HG03175 (cell line): ENCODE results near the gene TNFRSF25.
"Not testable (repeated sequence)": the region's sequence is repeated elsewhere in the genome, so short reads cannot be mapped to it uniquely, and the experiment has no call there.

Experiments used
- ATAC-seq: cut with Tn5 transposase; IDR thresholded peaks from one replicate; pipeline ENCODE4 v1.9.1; 2021; ENCODE audit warnings: mild to moderate bottlenecking, moderate library complexity; ENCODE audit not compliant: unreplicated experiment

Gene TNFRSF25

DNA sequence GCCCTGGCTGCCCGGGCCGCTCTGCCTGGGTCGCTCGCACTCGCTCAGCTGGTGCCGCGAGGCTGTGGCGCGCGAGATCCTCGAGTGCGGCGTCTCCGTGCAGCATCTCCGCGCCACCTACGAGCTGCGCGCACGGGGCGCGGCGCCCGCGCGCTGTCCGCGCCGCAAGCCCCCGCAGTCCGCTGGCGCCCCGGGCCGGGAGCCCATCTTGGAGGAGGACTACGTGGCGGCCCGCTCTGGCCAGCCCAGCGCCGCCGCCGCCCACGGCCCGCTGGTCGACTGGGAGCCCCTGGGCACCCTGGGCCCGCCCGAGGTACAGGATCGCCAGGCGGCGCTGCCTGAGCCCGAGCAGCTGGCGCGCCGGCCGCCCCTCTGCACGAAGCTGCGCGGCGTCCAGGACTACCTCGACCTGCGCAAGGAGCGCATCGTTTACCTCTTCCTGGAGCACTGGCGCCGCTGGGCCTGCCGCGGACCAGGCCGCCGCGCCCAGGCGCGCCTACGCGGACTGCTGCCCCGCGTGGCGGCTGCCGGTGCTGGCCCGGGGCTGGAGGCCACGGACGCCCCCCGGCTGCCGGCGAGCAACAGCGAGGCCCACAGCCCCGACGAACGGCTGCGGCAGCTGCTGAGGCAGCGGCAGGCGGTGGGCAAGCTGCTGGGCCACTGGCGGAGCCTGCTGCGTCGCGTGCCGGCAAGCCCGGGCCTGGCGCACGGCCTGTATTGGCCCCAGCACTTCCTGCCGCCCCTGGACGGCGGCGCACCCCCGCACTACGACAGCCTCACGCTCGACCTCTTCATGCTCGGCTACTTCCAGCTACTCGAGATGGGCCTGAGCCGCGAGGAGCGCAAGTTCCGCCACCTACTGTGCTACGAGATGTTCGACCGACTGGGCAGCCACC is 10.9 kb downstream of the TNFRSF25 start:
- no peak for ATAC-seq

- not testable (repeated sequence) for ATAC-seq
Measured at GRCh38 chr1:6453895-6454855, 11.8 kb downstream of the TNFRSF25 start.

DNA sequence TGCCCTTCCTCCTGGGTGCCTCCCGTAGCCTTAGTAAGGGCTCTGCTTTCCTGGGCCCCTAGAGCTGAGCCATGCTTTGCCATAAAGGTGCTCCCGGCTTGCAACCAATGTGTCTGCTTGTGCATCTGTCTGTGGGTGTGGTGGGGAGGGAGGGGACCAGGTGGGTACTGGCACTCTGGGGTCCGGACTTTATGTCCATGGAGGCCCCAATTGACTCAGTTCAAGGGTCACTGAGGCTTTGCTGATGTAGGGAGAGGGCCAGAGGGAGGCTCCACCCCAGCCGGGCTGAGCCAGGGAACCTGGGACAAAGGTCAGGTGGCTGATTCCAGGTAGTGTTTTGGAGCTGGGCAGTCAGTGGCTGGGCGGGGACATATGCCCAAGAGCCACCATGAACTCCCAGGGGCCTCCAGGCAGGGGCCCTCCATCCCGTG is 15.0 kb downstream of the TNFRSF25 start:
- no peak for ATAC-seq

DNA sequence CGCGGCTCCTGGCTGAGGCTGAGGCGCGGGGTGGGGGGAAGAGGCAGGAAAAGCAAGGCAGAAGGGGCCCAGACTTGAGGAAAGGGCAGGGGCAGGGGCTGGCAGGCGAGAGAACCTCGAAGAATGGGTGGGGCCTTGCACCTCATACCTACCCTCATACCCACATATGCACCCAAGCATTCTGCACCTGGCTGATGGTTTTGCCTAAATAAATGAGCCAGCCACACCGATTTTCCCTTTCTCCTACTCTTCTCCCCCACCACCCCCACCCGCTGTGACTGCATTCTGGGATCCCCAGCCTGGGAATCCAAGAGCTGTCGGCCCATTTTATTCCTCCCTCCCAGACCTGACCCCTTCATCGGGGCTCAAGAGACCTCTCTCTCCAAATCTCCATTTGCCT is 15.5 kb downstream of the TNFRSF25 start:
- not testable (repeated sequence) for ATAC-seq

DNA sequence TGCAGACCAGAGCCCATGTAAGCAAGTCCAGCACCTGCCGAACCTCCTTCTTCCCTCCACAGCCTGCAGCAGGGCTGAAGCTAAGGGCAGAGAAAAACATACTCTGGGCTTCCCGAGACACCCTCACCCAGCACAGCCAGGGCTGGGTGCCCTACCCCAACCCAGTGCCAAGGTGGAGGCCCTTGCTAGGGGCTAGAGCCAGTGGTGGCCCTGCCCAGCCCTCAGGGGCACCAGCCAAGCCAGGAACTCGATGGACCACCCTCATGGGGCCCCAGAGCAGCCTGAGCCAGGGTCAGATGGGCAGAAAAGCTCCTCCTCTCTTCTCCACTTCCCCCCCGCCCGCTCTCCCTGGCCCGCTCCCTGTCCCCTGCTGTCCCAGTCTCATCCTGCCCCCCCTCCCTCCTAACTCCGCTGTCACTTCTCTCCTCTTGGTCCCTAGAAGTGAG is 15.9 kb downstream of the TNFRSF25 start:
- no peak for ATAC-seq

- ATAC-seq: no peak
Measured at GRCh38 chr1:6448749-6449631, 17.0 kb downstream of the TNFRSF25 start.

DNA sequence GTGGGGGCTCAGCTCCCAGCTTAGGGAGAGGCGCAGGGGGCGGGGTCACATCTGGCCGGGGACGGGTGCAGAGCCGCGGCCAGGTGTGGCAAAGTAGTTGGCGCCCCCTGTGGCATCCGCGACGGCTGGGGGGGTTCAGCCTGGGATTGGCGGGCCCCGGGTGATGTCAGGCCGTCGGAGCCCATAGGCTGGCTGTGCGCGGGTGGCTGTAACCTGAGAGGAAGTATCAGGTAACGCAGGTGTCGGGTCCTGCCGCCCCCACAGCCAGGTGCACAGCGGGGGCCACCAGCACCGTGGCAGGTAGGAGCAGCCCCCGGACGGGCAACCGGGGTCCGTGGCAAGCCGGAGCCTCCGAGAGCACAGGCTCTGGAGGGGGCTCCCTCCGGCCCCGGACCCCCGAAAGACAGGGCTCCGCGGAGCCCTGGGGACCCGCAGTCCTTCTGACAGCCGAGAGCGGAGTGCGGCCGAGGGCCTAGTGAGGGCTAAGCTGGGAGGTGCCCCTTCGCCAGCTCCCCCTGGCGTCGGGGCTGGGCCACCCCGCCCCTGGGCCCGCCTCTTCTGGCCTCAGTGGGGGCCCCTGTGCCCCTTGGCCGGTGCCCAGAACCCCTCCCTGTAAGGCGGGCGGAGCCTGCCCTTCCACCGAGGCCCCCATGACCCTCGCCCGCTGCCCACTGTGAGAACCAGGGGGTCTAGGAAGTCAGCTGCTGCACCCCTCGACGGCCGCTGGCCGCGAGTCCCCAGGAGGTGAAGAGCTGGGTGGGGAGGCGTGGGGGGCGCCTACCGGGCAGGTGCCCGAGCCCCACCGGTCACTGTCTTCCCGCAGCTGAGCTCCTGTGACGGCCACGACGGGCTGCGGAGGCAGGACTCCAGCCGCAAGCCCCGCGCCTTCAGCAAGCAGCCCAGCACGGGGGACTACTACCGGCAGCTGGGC is 17.9 kb downstream of the TNFRSF25 start:
- no peak for ATAC-seq

DNA sequence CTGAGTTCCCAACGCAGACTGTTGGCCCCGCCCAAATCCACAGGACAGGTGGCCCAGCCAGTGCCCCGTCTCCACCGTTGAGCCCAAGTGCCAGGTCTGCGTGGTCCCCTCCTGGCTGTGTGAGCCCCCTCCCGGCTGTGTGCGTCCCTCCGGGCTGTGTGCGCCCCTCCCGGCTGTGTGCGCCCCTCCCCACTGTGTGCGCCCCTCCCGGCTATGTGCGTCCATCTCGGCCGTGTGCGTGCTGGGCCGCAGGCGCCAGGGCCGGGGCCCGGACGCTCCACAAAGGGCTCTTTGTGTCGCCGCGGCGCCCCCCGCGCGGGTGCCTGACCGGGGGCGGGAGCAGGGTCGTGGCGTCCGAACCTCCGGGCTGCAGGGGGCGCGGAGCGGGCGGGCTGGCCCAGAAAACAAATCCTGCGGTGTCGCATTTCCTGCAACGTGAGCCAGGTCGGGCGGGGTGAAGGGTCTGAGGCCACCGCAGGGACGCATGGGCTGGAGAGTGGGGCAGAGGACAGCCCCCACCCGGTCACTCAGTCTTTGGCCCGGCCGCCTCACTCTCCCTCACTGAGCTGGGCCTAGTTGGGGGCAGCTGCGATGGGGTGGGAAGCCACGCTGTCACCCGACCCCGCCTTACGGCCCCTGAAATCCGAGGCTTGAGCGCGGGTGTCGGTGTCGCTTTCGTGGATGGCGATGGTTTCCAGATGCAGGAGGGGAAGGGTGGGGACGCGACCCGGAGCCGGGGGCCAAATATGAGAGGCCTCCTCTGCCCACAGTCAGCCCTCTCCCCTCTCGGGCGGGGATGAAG is 18.8 kb downstream of the TNFRSF25 start:
- no peak for ATAC-seq

- no peak for ATAC-seq
Measured at GRCh38 chr1:6446665-6447015, 19.3 kb downstream of the TNFRSF25 start.

DNA sequence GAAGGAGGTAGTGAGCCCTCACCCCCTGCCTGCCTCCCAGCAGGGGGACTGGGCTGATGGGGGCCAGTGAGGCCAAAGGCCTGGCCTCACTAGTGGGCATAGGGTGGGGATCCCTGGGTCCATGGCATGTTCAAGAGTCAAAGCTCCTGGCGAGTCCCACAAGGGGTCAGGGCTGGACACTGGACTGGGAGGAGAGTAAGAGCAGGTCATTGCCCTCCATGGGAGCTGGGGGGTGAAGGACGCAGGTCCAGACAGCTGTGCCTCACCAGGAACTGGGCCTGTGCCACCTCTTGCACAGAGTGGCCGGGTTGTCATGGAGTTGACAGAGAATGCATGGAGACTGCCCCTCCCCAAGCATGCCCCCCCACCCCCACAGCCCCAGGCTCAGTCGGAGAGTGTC is 20.0 kb downstream of the TNFRSF25 start:
- not testable (repeated sequence) for ATAC-seq

- no peak for ATAC-seq
Measured at GRCh38 chr1:6445062-6445763, 20.8 kb downstream of the TNFRSF25 start.

DNA sequence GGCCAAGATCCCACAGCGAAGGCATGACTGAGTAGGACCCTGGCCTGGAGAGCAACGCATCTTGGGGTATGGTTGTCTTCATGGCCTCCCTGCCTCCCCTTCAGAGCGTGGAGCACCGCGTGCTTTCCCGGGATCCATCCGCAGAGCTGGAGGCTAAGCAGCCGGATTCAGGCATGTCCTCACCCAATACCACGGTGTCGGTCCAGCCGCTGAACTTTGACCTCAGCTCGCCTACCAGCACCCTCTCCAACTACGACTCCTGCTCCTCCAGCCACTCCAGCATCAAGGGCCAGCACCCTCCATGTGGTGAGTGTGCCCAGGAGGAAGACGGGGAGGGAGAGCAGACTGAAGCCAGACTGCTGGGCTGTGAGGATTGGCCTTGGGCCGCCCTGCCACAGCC is 21.6 kb downstream of the TNFRSF25 start:
- ATAC-seq: no peak

GRCh38 chr1:6443339-6444115 is 22.4 kb downstream of the TNFRSF25 start:
- ATAC-seq: no peak

DNA sequence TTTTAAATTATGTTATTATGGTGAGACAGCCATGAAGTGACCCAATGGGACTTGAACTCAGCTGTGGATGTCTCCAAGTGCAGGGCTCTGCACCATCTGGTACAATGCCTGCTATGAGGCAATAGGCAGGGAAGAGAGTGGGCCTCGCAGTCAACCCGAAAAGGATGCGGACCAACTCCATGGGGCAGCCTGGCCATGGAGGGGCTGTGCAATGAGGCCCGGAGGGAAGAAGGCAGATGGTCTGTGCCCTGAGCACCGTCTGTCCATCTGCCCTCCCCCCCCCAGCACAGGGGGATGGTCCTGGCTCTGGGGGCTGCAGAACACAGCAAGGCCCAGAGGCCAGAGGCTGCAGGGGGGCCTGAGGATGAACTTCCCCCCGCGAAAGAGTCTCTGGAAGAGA is 24.4 kb downstream of the TNFRSF25 start:
- no peak for ATAC-seq

DNA sequence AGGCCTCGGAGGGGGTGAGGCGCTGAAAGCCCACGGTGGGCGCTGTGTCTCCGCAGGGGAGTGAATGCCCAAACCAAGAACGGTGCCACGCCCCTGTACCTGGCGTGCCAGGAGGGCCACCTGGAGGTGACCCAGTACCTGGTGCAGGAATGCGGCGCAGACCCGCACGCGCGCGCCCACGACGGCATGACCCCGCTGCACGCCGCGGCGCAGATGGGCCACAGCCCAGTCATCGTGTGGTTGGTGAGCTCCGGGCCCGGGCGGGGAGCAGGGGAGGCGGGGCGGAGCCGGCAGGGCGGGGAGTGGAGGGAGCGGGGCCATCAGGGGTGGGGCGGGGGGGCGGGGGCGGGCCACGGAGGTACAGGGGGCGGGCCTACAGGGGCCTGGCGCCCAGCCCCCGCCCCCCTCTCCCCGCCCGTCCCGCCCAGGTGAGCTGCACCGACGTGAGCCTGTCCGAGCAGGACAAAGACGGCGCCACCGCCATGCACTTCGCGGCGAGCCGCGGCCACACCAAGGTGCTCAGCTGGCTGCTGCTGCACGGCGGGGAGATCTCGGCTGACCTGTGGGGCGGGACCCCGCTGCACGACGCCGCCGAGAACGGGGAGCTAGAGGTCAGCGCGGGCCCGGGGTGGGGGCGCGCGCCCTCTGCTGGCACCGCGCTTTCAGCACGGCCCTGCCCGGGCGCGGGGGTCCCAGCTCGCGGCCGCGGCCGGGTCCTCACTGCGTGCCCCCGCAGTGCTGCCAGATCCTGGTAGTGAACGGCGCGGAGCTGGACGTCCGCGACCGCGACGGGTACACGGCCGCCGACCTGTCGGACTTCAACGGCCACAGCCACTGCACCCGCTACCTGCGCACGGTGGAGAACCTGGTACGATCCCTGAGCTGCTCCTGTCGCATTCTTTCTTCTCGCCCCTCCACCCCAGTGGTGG is 25.5 kb downstream of the TNFRSF25 start:
- no peak for ATAC-seq

- ATAC-seq: peak; percentile 46
Measured at GRCh38 chr1:6438047-6438525, 27.9 kb downstream of the TNFRSF25 start.
